ENCODE measurements around the gene MIER2. TPM values are rescaled to one million over a fixed set of nuclear protein-coding genes. Genes with fewer than 3 reads are reported as not detected.
"Not testable (repeated sequence)": the region's sequence is repeated elsewhere in the genome, so short reads cannot be mapped to it uniquely, and the experiment has no call there.

The MIER2 gene
- total RNA-seq (23.4 TPM), polyA plus RNA-seq (ENCODE audit: insufficient read depth, low read depth, low replicate concordance) (18.4 TPM)
- long read RNA-seq, donor 1 = 0 reads
- long read RNA-seq, donor 2, full-length matches to known transcripts = 3 of 3 reads
- long read RNA-seq, donor 2, partial matches to known transcripts = 0 of 3 reads
- long read RNA-seq, donor 2, other reads (novel, unspliced or antisense) = 0 of 3 reads
- long read RNA-seq, donor 3, full-length matches to known transcripts = 4 of 4 reads
- long read RNA-seq, donor 3, partial matches to known transcripts = 0 of 4 reads
- long read RNA-seq, donor 3, other reads (novel, unspliced or antisense) = 0 of 4 reads
- long read RNA-seq, donor 4, full-length matches to known transcripts = 4 of 4 reads
- long read RNA-seq, donor 4, partial matches to known transcripts = 0 of 4 reads
- long read RNA-seq, donor 4, other reads (novel, unspliced or antisense) = 0 of 4 reads
- long read RNA-seq, donor 5, full-length matches to known transcripts = 2 of 2 reads
- long read RNA-seq, donor 5, partial matches to known transcripts = 0 of 2 reads
- long read RNA-seq, donor 5, other reads (novel, unspliced or antisense) = 0 of 2 reads
- long read RNA-seq, donor 6, full-length matches to known transcripts = 2 of 2 reads
- long read RNA-seq, donor 6, partial matches to known transcripts = 0 of 2 reads
- long read RNA-seq, donor 6, other reads (novel, unspliced or antisense) = 0 of 2 reads
- long read RNA-seq, donor 7, full-length matches to known transcripts = 4 of 12 reads
- long read RNA-seq, donor 7, partial matches to known transcripts = 3 of 12 reads
- long read RNA-seq, donor 7, other reads (novel, unspliced or antisense) = 5 of 12 reads
- long read RNA-seq, donor 8, full-length matches to known transcripts = 1 of 1 reads
- long read RNA-seq, donor 8, partial matches to known transcripts = 0 of 1 reads
- long read RNA-seq, donor 8, other reads (novel, unspliced or antisense) = 0 of 1 reads
- long read RNA-seq, donor 9, full-length matches to known transcripts = 2 of 2 reads
- long read RNA-seq, donor 9, partial matches to known transcripts = 0 of 2 reads
- long read RNA-seq, donor 9, other reads (novel, unspliced or antisense) = 0 of 2 reads
- long read RNA-seq, donor 10, partial matches to known transcripts = 0 of 1 reads
- long read RNA-seq, donor 10, other reads (novel, unspliced or antisense) = 0 of 1 reads

GRCh38 chr19:344625-345319, at the start of gene MIER2:
Gene MIER2, minus strand, starts transcription at chr19:344796. Its CDS starts 14 bp downstream, at chr19:344782.
- peaks cover 0 to 2% (median 0%) of the 10 kb centered on the region in 3 donors for H3K36me3 ChIP-seq (ENCODE audit: control insufficient read depth in 2 of 3, insufficient read depth in 3 of 3, low read length in 3 of 3)
- DNase-seq (peak; percentile 72 to 94 (median 89)), FAIRE-seq (no peak)
- peak within 1 kb of the TSS; percentile 52 to 67 (median 63) for H3K4me3 ChIP-seq (ENCODE audit: low read length in 3 of 3)
- no peak within 1 kb of the TSS for H3K27ac ChIP-seq (ENCODE audit: low read depth in 2 of 2, low read length in 2 of 2)
- H3K9me3 ChIP-seq (ENCODE audit: control insufficient read depth in 2 of 3, insufficient read depth in 1 of 3, low read length in 3 of 3) = no peaks in the 10 kb centered on the region
- TF ChIP-seq CTCF (IDR thresholded peaks at IDR 0.05; ENCODE audit: borderline replicate concordance, extremely low read depth, insufficient read depth) = no peak
- no peaks in the 10 kb centered on the region for H3K27me3 ChIP-seq (ENCODE audit: control insufficient read depth, insufficient read depth, low read length)
- H3K9ac ChIP-seq (ENCODE audit: low read length in 3 of 3) = peak within 1 kb of the TSS; percentile 4 to 63 (median 31)
- intact Hi-C loops (cut with DNase I) = no loop called here
- peaks cover 0 to 29% (median 13%) of the 10 kb centered on the region in 3 donors for H3K4me1 ChIP-seq (ENCODE audit: control insufficient read depth in 2 of 3, insufficient read depth in 2 of 3, low read depth in 1 of 3, low read length in 3 of 3)

- intact Hi-C loops (cut with DNase I); H3K27ac ChIP-seq (ENCODE audit: low read depth in 2 of 2, low read length in 2 of 2); H3K27me3 ChIP-seq (ENCODE audit: control insufficient read depth, insufficient read depth, low read length); H3K9ac ChIP-seq (ENCODE audit: low read length in 3 of 3); H3K4me3 ChIP-seq (ENCODE audit: low read length in 3 of 3); FAIRE-seq; H3K36me3 ChIP-seq (ENCODE audit: control insufficient read depth in 2 of 3, insufficient read depth in 3 of 3, low read length in 3 of 3); DNase-seq; H3K9me3 ChIP-seq (ENCODE audit: control insufficient read depth in 2 of 3, insufficient read depth in 1 of 3, low read length in 3 of 3); H3K4me1 ChIP-seq (ENCODE audit: control insufficient read depth in 2 of 3, insufficient read depth in 2 of 3, low read depth in 1 of 3, low read length in 3 of 3): not testable (repeated sequence)
These were observed 49.0 kb upstream of the MIER2 start for GRCh38 chr19:393560-393959.

- intact Hi-C loops (cut with DNase I) = no loop called here
- no peak overlapping the region for H3K27ac ChIP-seq (ENCODE audit: low read depth in 2 of 2, low read length in 2 of 2)
- FAIRE-seq = no peak
- TF ChIP-seq CTCF (IDR thresholded peaks at IDR 0.05; ENCODE audit: borderline replicate concordance, extremely low read depth, insufficient read depth) = no peak
- no peak overlapping the region for H3K4me3 ChIP-seq (ENCODE audit: low read length in 3 of 3)
- no peaks in the 10 kb centered on the region for H3K9me3 ChIP-seq (ENCODE audit: control insufficient read depth in 2 of 3, insufficient read depth in 1 of 3, low read length in 3 of 3)
- H3K27me3 ChIP-seq (ENCODE audit: control insufficient read depth, insufficient read depth, low read length) = no peaks in the 10 kb centered on the region
- H3K9ac ChIP-seq (ENCODE audit: low read length in 3 of 3) = no peak overlapping the region
- DNase-seq = no peak
- no peaks in the 10 kb centered on the region for H3K36me3 ChIP-seq (ENCODE audit: control insufficient read depth in 2 of 3, insufficient read depth in 3 of 3, low read length in 3 of 3)
- no peaks in the 10 kb centered on the region for H3K4me1 ChIP-seq (ENCODE audit: control insufficient read depth in 2 of 3, insufficient read depth in 2 of 3, low read depth in 1 of 3, low read length in 3 of 3)
These were observed 47.9 kb upstream of the MIER2 start for GRCh38 chr19:392375-392970.

All from kidney (tissue), 22 donors.